CD14-positive monocyte (primary cell): ENCODE results near the gene CCDC85C. TPM values are rescaled to one million over a fixed set of nuclear protein-coding genes. Genes with fewer than 3 reads are reported as not detected.
A peak's percentile ranks its signal among the peaks of the same experiment; 100 is the strongest.

Experiments used
- DNase-seq, 3 donors: peaks; one replicate each; pipeline ENCODE4 v3.0.0-alpha.2; 2011 to 2022
- H2AFZ ChIP-seq: 2 replicates; pipeline ENCODE4 v1.6.0; 2012; ENCODE audit warnings: mild to moderate bottlenecking, low read depth, low read length, inconsistent platforms; ENCODE audit not compliant: insufficient read depth, poor library complexity, severe bottlenecking
- H3K27ac ChIP-seq, 2 donors: 1 replicate in 1 of 2; 2 replicates in 1 of 2; pipeline ENCODE4 v1.5.1; 2012 to 2013; ENCODE audit warnings: low read length in 2 of 2, control low read depth in 1 of 2, inconsistent platforms in 1 of 2, low read depth in 1 of 2, mild to moderate bottlenecking in 1 of 2
- H3K27me3 ChIP-seq, 2 donors: one replicate each; pipeline versions ENCODE4 v1.6.0 to v1.6.1; 2011 to 2013; ENCODE audit warnings: low read length in 2 of 2; ENCODE audit not compliant: control insufficient read depth in 2 of 2, insufficient read depth in 2 of 2
- H3K36me3 ChIP-seq, 2 donors: replicated peaks in 1 of 2; 1 replicate in 1 of 2; 2 replicates in 1 of 2; pipeline versions ENCODE4 v1.5.1 to v1.6.1; 2012 to 2013; ENCODE audit warnings: low read length in 2 of 2, control low read depth in 1 of 2, inconsistent platforms in 1 of 2, mild to moderate bottlenecking in 1 of 2; ENCODE audit not compliant: insufficient read depth in 2 of 2, control insufficient read depth in 1 of 2
- H3K4me1 ChIP-seq, 2 donors: 1 replicate in 1 of 2; 2 replicates in 1 of 2; pipeline versions ENCODE4 v1.5.1 to v1.6.1; 2012 to 2013; ENCODE audit warnings: low read length in 2 of 2, control low read depth in 1 of 2, inconsistent platforms in 1 of 2, mild to moderate bottlenecking in 1 of 2, moderate library complexity in 1 of 2; ENCODE audit not compliant: insufficient read depth in 2 of 2, control insufficient read depth in 1 of 2
- H3K4me2 ChIP-seq: replicated peaks from 2 replicates; pipeline ENCODE3; 2012; ENCODE audit warnings: low read length, moderate library complexity, mild to moderate bottlenecking; ENCODE audit not compliant: poor library complexity, severe bottlenecking; ENCODE audit errors: extremely low read depth
- H3K4me3 ChIP-seq, 3 experiments: fragments of 200-600 bp in 1 of 3; sonication (generic) in 1 of 3; replicated peaks in 1 of 3; 1 replicate in 2 of 3; 2 replicates in 1 of 3; pipeline ENCODE4 v1.5.1; 2011 to 2013; ENCODE audit warnings: low read length in 3 of 3, mild to moderate bottlenecking in 3 of 3, control low read depth in 2 of 3, low read depth in 2 of 3, inconsistent platforms in 1 of 3, moderate library complexity in 1 of 3
- H3K79me2 ChIP-seq: 2 replicates; pipeline ENCODE4 v1.6.0; 2012; ENCODE audit warnings: mild to moderate bottlenecking, control low read depth, inconsistent platforms, low read length, moderate library complexity; ENCODE audit not compliant: insufficient read depth
- H3K9ac ChIP-seq: 2 replicates; pipeline ENCODE4 v1.6.0; 2017; ENCODE audit warnings: low read length, mild to moderate bottlenecking; ENCODE audit not compliant: insufficient read depth, poor library complexity, severe bottlenecking
- H3K9me3 ChIP-seq, 2 donors: replicated peaks in 1 of 2; 1 replicate in 1 of 2; 2 replicates in 1 of 2; pipeline versions ENCODE4 v1.5.1 to v1.6.1; 2012 to 2013; ENCODE audit warnings: low read length in 2 of 2, control low read depth in 1 of 2; ENCODE audit not compliant: control insufficient read depth in 1 of 2, insufficient read depth in 1 of 2
- H4K20me1 ChIP-seq: 2 replicates; pipeline ENCODE4 v1.6.0; 2012; ENCODE audit warnings: mild to moderate bottlenecking, low read length, control low read depth, moderate library complexity; ENCODE audit not compliant: insufficient read depth
- H3K27ac Mint-ChIP-seq, 7 donors: one replicate each; pipeline ENCODE4 v1.8.0; 2020; ENCODE audit warnings: mild to moderate bottlenecking in 7 of 7, mixed read lengths in 7 of 7, moderate library complexity in 6 of 7, inconsistent platforms in 2 of 7
- H3K27me3 Mint-ChIP-seq, 3 donors: one replicate each; pipeline ENCODE4 v1.8.0; 2021 to 2022; ENCODE audit warnings: low read depth in 3 of 3, mild to moderate bottlenecking in 3 of 3, mixed read lengths in 3 of 3, moderate library complexity in 3 of 3, inconsistent platforms in 1 of 3
- H3K36me3 Mint-ChIP-seq, 2 donors: one replicate each; pipeline ENCODE4 v1.8.0; 2020; ENCODE audit warnings: mixed read lengths in 2 of 2, inconsistent platforms in 1 of 2, mild to moderate bottlenecking in 1 of 2
- H3K4me1 Mint-ChIP-seq: one replicate; pipeline ENCODE4 v1.8.0; 2020; ENCODE audit warnings: mild to moderate bottlenecking, mixed read lengths
- H3K4me3 Mint-ChIP-seq, 2 donors: one replicate each; pipeline ENCODE4 v1.8.0; 2020; ENCODE audit warnings: mild to moderate bottlenecking in 2 of 2, mixed read lengths in 2 of 2, moderate library complexity in 1 of 2
- H3K9me3 Mint-ChIP-seq, 7 donors: one replicate each; pipeline ENCODE4 v1.8.0; 2020 to 2022; ENCODE audit warnings: mixed read lengths in 7 of 7, mild to moderate bottlenecking in 6 of 7, moderate library complexity in 6 of 7, inconsistent platforms in 2 of 7
- WGBS: methylation state at CpG from one replicate; pipeline ENCODE4 v1.1.5; 2013; ENCODE audit warnings: missing lambda C conversion rate; ENCODE audit not compliant: insufficient coverage; 5-methylcytosine and 5-hydroxymethylcytosine counted together
- intact Hi-C, 2 donors: fragments of 100-400 bp; cut with micrococcal nuclease; formaldehyde crosslinking; loops; one replicate each; pipeline versions ENCODE4 v1.15.0 to v1.15.1; 2023
- polyA plus RNA-seq, 3 donors: library from polyadenylated mRNA; depleted of rRNA in 1 of 3; unstranded in 2 of 3; stranded (reverse) in 1 of 3; fragments of 300-500 nt in 2 of 3; fragments of >200 nt in 1 of 3; fragmentation: Illumina TruSeq in 2 of 3; gene quantifications; 1 replicate in 2 of 3; 2 replicates in 1 of 3; pipeline ENCODE4 v1.2.3, GENCODE V29; 2012 to 2021
- TF ChIP-seq, protein P1 (sequence below): fragments of 200-600 bp; IDR thresholded peaks from one replicate; pipeline ENCODE4 v1.8.0; 2022; ENCODE audit warnings: antibody characterized with exemption, mild to moderate bottlenecking

The CCDC85C gene
- polyA plus RNA-seq, 3 donors, result under 0.01 to 0.03 TPM; not detected in 1

GRCh38 chr14:99517643-99518381 lies 86.2 kb downstream of the CCDC85C start:
- Histone ChIP-seq H3K9ac (no peak overlapping the region), H3K4me1 (no peaks in the 10 kb centered on the region), H3K79me2 (no peaks in the 10 kb centered on the region), H2AFZ (no peak overlapping the region), H3K4me3 (no peak overlapping the region), H4K20me1 (no peaks in the 10 kb centered on the region), H3K9me3 (no peaks in the 10 kb centered on the region), H3K27me3 (no peaks in the 10 kb centered on the region), H3K36me3 (peaks cover 2% of the 10 kb centered on the region in 2 donors), H3K27ac (no peak overlapping the region), H3K4me2 (no peak overlapping the region)
- intact Hi-C loops, result loop anchor here (2.0 to 5.0 kb wide), 3 partner anchors 109 to 365 kb away; no protein-coding TSS in a partner anchor
- TF ChIP-seq, protein P1, sequence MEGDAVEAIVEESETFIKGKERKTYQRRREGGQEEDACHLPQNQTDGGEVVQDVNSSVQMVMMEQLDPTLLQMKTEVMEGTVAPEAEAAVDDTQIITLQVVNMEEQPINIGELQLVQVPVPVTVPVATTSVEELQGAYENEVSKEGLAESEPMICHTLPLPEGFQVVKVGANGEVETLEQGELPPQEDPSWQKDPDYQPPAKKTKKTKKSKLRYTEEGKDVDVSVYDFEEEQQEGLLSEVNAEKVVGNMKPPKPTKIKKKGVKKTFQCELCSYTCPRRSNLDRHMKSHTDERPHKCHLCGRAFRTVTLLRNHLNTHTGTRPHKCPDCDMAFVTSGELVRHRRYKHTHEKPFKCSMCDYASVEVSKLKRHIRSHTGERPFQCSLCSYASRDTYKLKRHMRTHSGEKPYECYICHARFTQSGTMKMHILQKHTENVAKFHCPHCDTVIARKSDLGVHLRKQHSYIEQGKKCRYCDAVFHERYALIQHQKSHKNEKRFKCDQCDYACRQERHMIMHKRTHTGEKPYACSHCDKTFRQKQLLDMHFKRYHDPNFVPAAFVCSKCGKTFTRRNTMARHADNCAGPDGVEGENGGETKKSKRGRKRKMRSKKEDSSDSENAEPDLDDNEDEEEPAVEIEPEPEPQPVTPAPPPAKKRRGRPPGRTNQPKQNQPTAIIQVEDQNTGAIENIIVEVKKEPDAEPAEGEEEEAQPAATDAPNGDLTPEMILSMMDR, result no peak
- Mint-ChIP-seq H3K36me3 (peaks cover 0 to 5% of the 10 kb centered on the region in 2 donors), H3K9me3 (no peaks in the 10 kb centered on the region), H3K4me3 (no peak overlapping the region), H3K27me3 (peaks cover 0 to 9% (median 5%) of the 10 kb centered on the region in 3 donors), H3K27ac (no peak overlapping the region), H3K4me1 (peaks cover 2% of the 10 kb centered on the region)
- 65% methylated on average over 15 of the region's 16 CpGs for WGBS
- DNase-seq, result no peak

- no peak overlapping the region for H2AFZ ChIP-seq
- Mint-ChIP-seq H3K4me1 (peaks cover 2% of the 10 kb centered on the region), H3K9me3 (no peaks in the 10 kb centered on the region), H3K27ac (peak overlapping the region in 1 of 7 donors; percentile 36), H3K4me3 (no peak overlapping the region), H3K36me3 (peaks cover 2 to 11% of the 10 kb centered on the region in 2 donors), H3K27me3 (peaks cover 0 to 9% (median 5%) of the 10 kb centered on the region in 3 donors)
- TF ChIP-seq, protein P1, result no peak
- intact Hi-C loops, result loop anchor here in 1 of 2 donors (5.0 kb wide), 1 partner anchor 110 kb away; no protein-coding TSS in a partner anchor
- H3K9me3 ChIP-seq, result no peaks in the 10 kb centered on the region
- H3K4me3 ChIP-seq, result no peak overlapping the region
- H3K4me1 ChIP-seq, result no peaks in the 10 kb centered on the region
- DNase-seq, result no peak
- H3K36me3 ChIP-seq, result peaks cover 7 to 9% of the 10 kb centered on the region in 2 donors
- 93% methylated on average over 13 of the region's 14 CpGs for WGBS
- no peak overlapping the region for H3K4me2 ChIP-seq
- H3K79me2 ChIP-seq, result no peaks in the 10 kb centered on the region
- no peaks in the 10 kb centered on the region for H3K27me3 ChIP-seq
- no peak overlapping the region for H3K9ac ChIP-seq
- H3K27ac ChIP-seq, result no peak overlapping the region
- no peaks in the 10 kb centered on the region for H4K20me1 ChIP-seq
These were observed 87.0 kb downstream of the CCDC85C start for GRCh38 chr14:99516871-99517642.
